ENCODE results near the gene FAM168A.

FAM168A gene

GRCh38 chr11:73524774-73525173 is 73.1 kb downstream of the FAM168A start:
- H3K4me3 ChIP-seq (ENCODE audit: insufficient read depth, low read depth, low read length) = no peak overlapping the region
- H3K36me3 ChIP-seq (ENCODE audit: control insufficient read depth, insufficient read depth, low read length) = no peaks in the 10 kb centered on the region
- 89 to 91% methylated on average over 4 of the region's 4 CpGs for WGBS, 2 experiments
- H3K27me3 ChIP-seq (ENCODE audit: control insufficient read depth, insufficient read depth, low read length, poor library complexity, severe bottlenecking) = no peaks in the 10 kb centered on the region
- peaks cover 19% of the 10 kb centered on the region for H3K4me1 ChIP-seq (ENCODE audit: control insufficient read depth, insufficient read depth, low read length)
- H3K9me3 ChIP-seq (ENCODE audit: control insufficient read depth, low read length) = peaks cover 3% of the 10 kb centered on the region
- H3K27ac ChIP-seq (ENCODE audit: insufficient read depth, low read depth, low read length, poor library complexity, severe bottlenecking) = no peak overlapping the region

DNA sequence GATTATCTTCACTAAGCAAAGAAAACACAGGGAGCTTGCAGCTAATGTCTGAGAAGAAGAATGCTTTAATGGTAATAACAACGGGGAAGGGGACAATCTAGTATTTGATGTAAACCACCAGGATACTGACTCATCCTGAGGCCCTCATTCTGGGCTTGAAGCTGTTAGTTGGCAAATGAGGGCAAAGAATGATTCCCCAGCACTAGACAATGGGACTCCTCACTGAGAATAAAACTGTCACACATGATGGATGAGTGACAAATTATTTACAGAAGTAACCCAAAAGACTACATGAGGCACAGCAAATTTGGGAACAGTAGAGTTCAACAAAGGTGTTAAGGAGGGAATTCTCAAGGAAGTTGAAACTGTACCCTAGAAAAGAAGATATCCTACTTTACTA is 76.3 kb downstream of the FAM168A start:
- Histone ChIP-seq H3K36me3 (ENCODE audit: control insufficient read depth, insufficient read depth, low read length) (no peaks in the 10 kb centered on the region), H3K27me3 (ENCODE audit: control insufficient read depth, insufficient read depth, low read length, poor library complexity, severe bottlenecking) (no peaks in the 10 kb centered on the region), H3K4me3 (ENCODE audit: insufficient read depth, low read depth, low read length) (no peak overlapping the region), H3K4me1 (ENCODE audit: control insufficient read depth, insufficient read depth, low read length) (peaks cover 10% of the 10 kb centered on the region), H3K27ac (ENCODE audit: insufficient read depth, low read depth, low read length, poor library complexity, severe bottlenecking) (peak overlapping the region; percentile 4), H3K9me3 (ENCODE audit: control insufficient read depth, low read length) (peaks cover 3% of the 10 kb centered on the region)
- WGBS, 2 experiments = 25 to 52% methylated on average over 1 of the region's 1 CpG

GRCh38 chr11:73520353-73521061 is 77.4 kb downstream of the FAM168A start:
- Histone ChIP-seq H3K9me3 (ENCODE audit: control insufficient read depth, low read length) (peaks cover 3% of the 10 kb centered on the region), H3K4me1 (ENCODE audit: control insufficient read depth, insufficient read depth, low read length) (peaks cover 10% of the 10 kb centered on the region), H3K27ac (ENCODE audit: insufficient read depth, low read depth, low read length, poor library complexity, severe bottlenecking) (no peak overlapping the region), H3K4me3 (ENCODE audit: insufficient read depth, low read depth, low read length) (no peak overlapping the region), H3K27me3 (ENCODE audit: control insufficient read depth, insufficient read depth, low read length, poor library complexity, severe bottlenecking) (no peaks in the 10 kb centered on the region), H3K36me3 (ENCODE audit: control insufficient read depth, insufficient read depth, low read length) (no peaks in the 10 kb centered on the region)
- 83 to 89% methylated on average over 2 of the region's 2 CpGs for WGBS, 2 experiments

DNA sequence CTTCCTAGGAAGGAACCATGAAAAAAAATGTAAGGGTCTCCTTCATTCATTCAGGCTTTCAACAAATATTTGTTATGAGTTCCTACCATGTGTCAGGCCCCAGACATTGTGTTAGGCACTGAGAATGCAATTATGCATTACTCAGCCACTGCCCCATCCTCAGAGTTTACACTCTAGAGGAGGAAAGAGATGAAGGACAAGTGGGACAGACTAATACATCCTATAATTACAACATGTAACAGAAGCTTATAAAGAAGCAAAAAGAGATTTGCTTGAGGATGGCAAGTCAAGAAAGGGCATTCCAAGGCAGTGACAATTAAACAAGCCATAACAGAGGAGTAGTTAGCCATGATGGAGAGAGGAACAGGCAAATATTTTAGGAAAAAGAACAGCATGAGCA is 78.6 kb downstream of the FAM168A start:
- Histone ChIP-seq H3K4me1 (ENCODE audit: control insufficient read depth, insufficient read depth, low read length) (peaks cover 10% of the 10 kb centered on the region), H3K4me3 (ENCODE audit: insufficient read depth, low read depth, low read length) (no peak overlapping the region), H3K27ac (ENCODE audit: insufficient read depth, low read depth, low read length, poor library complexity, severe bottlenecking) (no peak overlapping the region), H3K9me3 (ENCODE audit: control insufficient read depth, low read length) (peaks cover 3% of the 10 kb centered on the region), H3K27me3 (ENCODE audit: control insufficient read depth, insufficient read depth, low read length, poor library complexity, severe bottlenecking) (no peaks in the 10 kb centered on the region), H3K36me3 (ENCODE audit: control insufficient read depth, insufficient read depth, low read length) (no peaks in the 10 kb centered on the region)

DNA sequence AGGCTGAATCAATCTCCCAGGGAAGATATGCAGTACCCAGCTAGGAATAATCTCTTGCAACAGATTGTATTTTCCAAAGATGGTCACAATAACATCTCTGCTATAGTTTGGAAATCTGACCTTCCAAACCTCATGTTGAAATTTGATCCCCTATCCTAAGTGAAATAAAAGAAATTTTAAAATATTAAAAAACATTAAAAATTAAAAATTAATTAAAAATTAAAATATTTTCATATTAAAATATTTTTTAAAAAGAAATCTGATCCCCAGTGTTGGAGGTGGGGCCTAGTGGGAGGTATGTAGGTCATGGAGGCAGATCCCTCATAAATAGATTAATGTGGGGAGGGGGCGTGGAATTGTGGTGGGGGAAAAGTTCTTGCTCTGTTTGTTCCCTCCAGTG is 79.7 kb downstream of the FAM168A start:
- no peaks in the 10 kb centered on the region for H3K9me3 ChIP-seq (ENCODE audit: control insufficient read depth, low read length)
- 100% methylated on average over 1 of the region's 1 CpG for WGBS, 2 experiments
- H3K27ac ChIP-seq (ENCODE audit: insufficient read depth, low read depth, low read length, poor library complexity, severe bottlenecking) = no peak overlapping the region
- no peaks in the 10 kb centered on the region for H3K27me3 ChIP-seq (ENCODE audit: control insufficient read depth, insufficient read depth, low read length, poor library complexity, severe bottlenecking)
- peaks cover 10% of the 10 kb centered on the region for H3K4me1 ChIP-seq (ENCODE audit: control insufficient read depth, insufficient read depth, low read length)
- no peak overlapping the region for H3K4me3 ChIP-seq (ENCODE audit: insufficient read depth, low read depth, low read length)
- no peaks in the 10 kb centered on the region for H3K36me3 ChIP-seq (ENCODE audit: control insufficient read depth, insufficient read depth, low read length)

DNA sequence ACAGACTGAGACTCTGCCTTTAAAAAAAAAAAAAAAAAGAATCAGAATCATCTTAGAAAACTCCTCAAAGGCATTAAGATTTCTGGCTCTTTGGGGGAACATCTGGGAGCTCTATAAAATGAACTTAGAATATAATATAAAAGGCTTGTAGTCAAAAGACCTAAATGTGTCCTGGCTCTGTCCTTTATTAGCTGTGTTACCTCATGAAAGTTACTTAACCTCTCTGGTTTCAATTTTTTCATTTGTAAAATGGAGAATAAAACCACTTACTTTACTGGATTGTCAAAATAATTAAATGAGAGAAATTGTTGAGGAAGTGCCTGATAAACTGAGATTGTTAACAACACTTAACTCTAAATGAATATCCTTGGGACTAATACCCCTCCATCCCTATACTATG is 81.8 kb downstream of the FAM168A start:
- H3K27ac ChIP-seq (ENCODE audit: insufficient read depth, low read depth, low read length, poor library complexity, severe bottlenecking) = no peak overlapping the region
- H3K4me3 ChIP-seq (ENCODE audit: insufficient read depth, low read depth, low read length) = no peak overlapping the region
- H3K4me1 ChIP-seq (ENCODE audit: control insufficient read depth, insufficient read depth, low read length) = peaks cover 3% of the 10 kb centered on the region
- H3K36me3 ChIP-seq (ENCODE audit: control insufficient read depth, insufficient read depth, low read length) = no peaks in the 10 kb centered on the region
- no peaks in the 10 kb centered on the region for H3K27me3 ChIP-seq (ENCODE audit: control insufficient read depth, insufficient read depth, low read length, poor library complexity, severe bottlenecking)
- no peaks in the 10 kb centered on the region for H3K9me3 ChIP-seq (ENCODE audit: control insufficient read depth, low read length)

GRCh38 chr11:73513707-73514106 is 84.2 kb downstream of the FAM168A start:
- no peaks in the 10 kb centered on the region for H3K27me3 ChIP-seq (ENCODE audit: control insufficient read depth, insufficient read depth, low read length, poor library complexity, severe bottlenecking)

DNA sequence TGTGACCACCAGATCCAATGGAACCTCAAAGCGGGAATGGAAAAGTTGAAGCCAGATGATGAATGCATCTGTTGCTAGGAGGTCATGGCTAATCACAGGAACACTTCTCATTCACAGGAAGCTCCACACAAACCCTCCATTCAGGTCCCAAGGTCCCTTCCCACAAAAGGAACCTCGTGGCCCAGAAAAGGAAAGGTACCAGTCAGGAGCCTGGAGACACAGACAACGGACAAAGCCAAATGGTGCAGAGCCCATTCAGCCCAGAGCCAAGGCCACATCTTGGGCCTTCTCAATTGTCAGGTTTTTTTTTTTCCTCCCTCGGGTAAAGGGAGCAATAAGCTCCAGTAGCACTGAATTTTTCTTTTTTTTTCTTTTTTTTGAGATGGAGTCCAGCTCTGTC is 87.0 kb downstream of the FAM168A start:
- H3K4me3 ChIP-seq (ENCODE audit: insufficient read depth, low read depth, low read length) = no peak overlapping the region
- 92 to 93% methylated on average over 4 of the region's 4 CpGs for WGBS, 2 experiments
- H3K27ac ChIP-seq (ENCODE audit: insufficient read depth, low read depth, low read length, poor library complexity, severe bottlenecking) = no peak overlapping the region

More at GRCh38 chr11:73513707-73514106, 84.2 kb downstream of the FAM168A start:
- Histone ChIP-seq H3K4me3 (ENCODE audit: insufficient read depth, low read depth, low read length) (no peak overlapping the region), H3K36me3 (ENCODE audit: control insufficient read depth, insufficient read depth, low read length) (no peaks in the 10 kb centered on the region), H3K9me3 (ENCODE audit: control insufficient read depth, low read length) (no peaks in the 10 kb centered on the region), H3K4me1 (ENCODE audit: control insufficient read depth, insufficient read depth, low read length) (no peaks in the 10 kb centered on the region), H3K27ac (ENCODE audit: insufficient read depth, low read depth, low read length, poor library complexity, severe bottlenecking) (no peak overlapping the region)
- 87 to 92% methylated on average over 2 of the region's 2 CpGs for WGBS, 2 experiments

DNA sequence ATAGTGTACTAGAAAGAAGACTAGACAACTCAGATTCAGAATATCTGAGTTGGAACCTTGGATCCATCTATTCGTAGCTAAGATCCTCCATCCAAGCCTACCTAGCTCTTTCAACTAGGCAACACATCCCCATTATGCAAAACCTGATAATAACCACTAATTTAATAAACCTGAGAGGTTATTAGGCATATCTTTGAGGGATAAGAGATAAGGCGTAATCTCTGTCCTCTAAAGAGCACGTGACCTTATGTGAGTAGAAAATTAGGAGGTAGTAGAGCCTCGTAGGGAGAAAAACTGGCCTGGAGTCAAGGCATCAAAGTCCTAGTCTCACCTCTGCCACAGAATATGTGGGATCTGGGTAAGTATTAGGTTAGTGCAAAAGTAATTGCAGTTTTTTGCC is 87.8 kb downstream of the FAM168A start:
- Histone ChIP-seq H3K4me3 (ENCODE audit: insufficient read depth, low read depth, low read length) (no peak overlapping the region), H3K27me3 (ENCODE audit: control insufficient read depth, insufficient read depth, low read length, poor library complexity, severe bottlenecking) (no peaks in the 10 kb centered on the region), H3K36me3 (ENCODE audit: control insufficient read depth, insufficient read depth, low read length) (no peaks in the 10 kb centered on the region), H3K4me1 (ENCODE audit: control insufficient read depth, insufficient read depth, low read length) (no peaks in the 10 kb centered on the region), H3K27ac (ENCODE audit: insufficient read depth, low read depth, low read length, poor library complexity, severe bottlenecking) (no peak overlapping the region), H3K9me3 (ENCODE audit: control insufficient read depth, low read length) (no peaks in the 10 kb centered on the region)
- WGBS, 2 experiments = 94% methylated on average over 4 of the region's 4 CpGs

More for the DNA sequence above, 87.0 kb downstream of the FAM168A start:
- no peaks in the 10 kb centered on the region for H3K9me3 ChIP-seq (ENCODE audit: control insufficient read depth, low read length)
- H3K27me3 ChIP-seq (ENCODE audit: control insufficient read depth, insufficient read depth, low read length, poor library complexity, severe bottlenecking) = no peaks in the 10 kb centered on the region
- no peaks in the 10 kb centered on the region for H3K36me3 ChIP-seq (ENCODE audit: control insufficient read depth, insufficient read depth, low read length)
- no peaks in the 10 kb centered on the region for H3K4me1 ChIP-seq (ENCODE audit: control insufficient read depth, insufficient read depth, low read length)

DNA sequence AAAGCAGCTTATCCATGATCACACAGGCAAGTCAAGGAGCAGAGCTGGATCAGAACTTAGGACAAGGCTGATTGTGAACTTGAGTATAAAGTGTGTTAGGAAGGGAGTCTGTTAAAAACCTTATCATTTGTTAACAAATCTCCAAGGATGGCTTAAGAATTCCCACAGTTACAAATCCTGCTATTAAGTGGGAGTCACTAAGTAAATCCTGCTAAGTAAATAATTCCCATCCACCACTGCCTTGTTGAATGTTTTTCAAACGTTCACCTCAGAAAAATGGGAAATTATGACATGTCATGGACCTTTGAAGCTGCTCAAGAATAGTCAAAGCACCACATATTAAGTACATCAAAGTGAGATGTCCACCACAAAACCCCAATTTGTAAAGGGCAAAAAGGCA is 88.7 kb downstream of the FAM168A start:
- no peaks in the 10 kb centered on the region for H3K36me3 ChIP-seq (ENCODE audit: control insufficient read depth, insufficient read depth, low read length)
- H3K27me3 ChIP-seq (ENCODE audit: control insufficient read depth, insufficient read depth, low read length, poor library complexity, severe bottlenecking) = no peaks in the 10 kb centered on the region
- no peak overlapping the region for H3K4me3 ChIP-seq (ENCODE audit: insufficient read depth, low read depth, low read length)
- H3K27ac ChIP-seq (ENCODE audit: insufficient read depth, low read depth, low read length, poor library complexity, severe bottlenecking) = no peak overlapping the region
- 77 to 100% methylated on average over 1 of the region's 1 CpG for WGBS, 2 experiments
- no peaks in the 10 kb centered on the region for H3K4me1 ChIP-seq (ENCODE audit: control insufficient read depth, insufficient read depth, low read length)
- no peaks in the 10 kb centered on the region for H3K9me3 ChIP-seq (ENCODE audit: control insufficient read depth, low read length)
